HepG2 (cell line): ENCODE data around the gene UBE2J1. TPM values are rescaled to one million over a fixed set of nuclear protein-coding genes. Genes with fewer than 3 reads are reported as not detected.
"Not testable (repeated sequence)": the region's sequence is repeated elsewhere in the genome, so short reads cannot be mapped to it uniquely, and the experiment has no call there.

Experiments used
- ATAC-seq: fragments of 200-7000 bp; cut with Tn5 transposase; 3 replicates; pipeline ENCODE4 v1.9.1; 2020; ENCODE audit warnings: mild to moderate bottlenecking, moderate library complexity
- BruUV-seq: library from RNA; stranded (reverse); fragments of 400-500 nt; replicated peaks from 2 replicates; lab custom pipeline; 2021; lab: Mats Ljungman, UMichigan
- CTCF ChIA-PET: fragments of 300-600 bp; formaldehyde crosslinking; extraction: SDS; loops from one replicate; lab custom pipeline; 2021; ENCODE audit warnings: low total read pairs, inconsistent platforms, low intra/inter-chr PET ratio; lab: Yijun Ruan, JAX
- POLR2A ChIA-PET: fragments of 350-600 bp; sonication (Branson Sonifier 250); formaldehyde crosslinking; loops from one replicate; lab custom pipeline; 2020; ENCODE audit warnings: antibody characterized with exemption, inconsistent platforms; lab: Yijun Ruan, JAX
- DNase-seq: peaks from one replicate; pipeline ENCODE4 v3.0.0-alpha.2; 2015; ENCODE audit warnings: low spot score
- FAIRE-seq: peaks from 3 replicates; lab custom pipeline; 2011; peaks lifted over from hg19 to GRCh38; lab: Jason Lieb, UNC
- H2AFZ ChIP-seq: one replicate; pipeline ENCODE4 v1.6.1; 2011; ENCODE audit warnings: low read length, inconsistent platforms
- H3K27ac ChIP-seq: fragments of 300-600 bp; 3 replicates; pipeline ENCODE4 v1.8.0; 2011; ENCODE audit warnings: mixed run types, mild to moderate bottlenecking, mixed read lengths, low read length, inconsistent platforms; ENCODE audit not compliant: insufficient read depth; ENCODE audit errors: extremely low read length
- H3K27me3 ChIP-seq, 2 experiments: fragments of 200-600 bp in 1 of 2; 2 replicates in 1 of 2; 3 replicates in 1 of 2; pipeline versions ENCODE4 v1.6.0 to v1.8.0; 2011; ENCODE audit warnings: low read length in 2 of 2, mild to moderate bottlenecking in 2 of 2, moderate library complexity in 2 of 2, inconsistent platforms in 1 of 2; ENCODE audit not compliant: insufficient read depth in 2 of 2, control insufficient read depth in 1 of 2
- H3K36me3 ChIP-seq, 2 experiments: fragments of 200-600 bp in 1 of 2; replicated peaks in 1 of 2; 2 replicates in 1 of 2; 3 replicates in 1 of 2; pipeline versions ENCODE4 v1.5.1 to v1.8.0; 2011; ENCODE audit warnings: low read length in 2 of 2, inconsistent platforms in 1 of 2; ENCODE audit not compliant: insufficient read depth in 2 of 2, control insufficient read depth in 1 of 2
- H3K4me1 ChIP-seq: 2 replicates; pipeline ENCODE4 v1.5.1; 2012; ENCODE audit warnings: low read length, inconsistent platforms; ENCODE audit not compliant: insufficient read depth
- H3K4me2 ChIP-seq: 2 replicates; pipeline ENCODE4 v1.6.0; 2011; ENCODE audit warnings: low read depth, low read length, inconsistent platforms
- H3K4me3 ChIP-seq, 3 experiments: fragments of 200-600 bp in 1 of 3; sonication (generic), shearing (Covaris generic) in 1 of 3; replicated peaks in 1 of 3; 2 replicates each; pipeline ENCODE4 v1.5.1; 2011 to 2016; ENCODE audit warnings: low read length in 3 of 3, inconsistent platforms in 2 of 3, low read depth in 2 of 3, mild to moderate bottlenecking in 2 of 3, control low read depth in 1 of 3, mixed read lengths in 1 of 3; ENCODE audit not compliant: insufficient read depth in 1 of 3
- H3K79me2 ChIP-seq: one replicate; pipeline ENCODE4 v1.6.1; 2011; ENCODE audit warnings: low read length, inconsistent platforms; ENCODE audit not compliant: insufficient read depth
- H3K9ac ChIP-seq: 2 replicates; pipeline ENCODE4 v1.6.0; 2011; ENCODE audit warnings: mild to moderate bottlenecking, low read depth, low read length, inconsistent platforms; ENCODE audit not compliant: insufficient read depth
- H3K9me3 ChIP-seq: 2 replicates; pipeline ENCODE4 v1.5.1; 2012; ENCODE audit warnings: mild to moderate bottlenecking, low read length
- H4K20me1 ChIP-seq: 2 replicates; pipeline ENCODE4 v1.6.0; 2011; ENCODE audit warnings: inconsistent platforms, mild to moderate bottlenecking, low read length, moderate library complexity; ENCODE audit not compliant: insufficient read depth
- ELF1 ChIP-seq: sonication (generic); formaldehyde crosslinking; IDR thresholded peaks from 2 replicates; pipeline ENCODE4 v1.4.0; 2020; ENCODE audit warnings: missing genetic modification reagents
- HDAC6 ChIP-seq: fragments of 200-600 bp; sonication (generic); IDR thresholded peaks from 2 replicates; pipeline ENCODE4 v1.7.0; 2017; ENCODE audit warnings: mild to moderate bottlenecking, antibody characterized with exemption, low read length, low read depth
- HNRNPL ChIP-seq: fragments of 200-400 bp; formaldehyde crosslinking; IDR thresholded peaks from 2 replicates; pipeline ENCODE4 v1.6.1; 2017; ENCODE audit warnings: mild to moderate bottlenecking, low read depth, low read length
- MLXIP ChIP-seq: sonication (generic); formaldehyde crosslinking; IDR thresholded peaks from 2 replicates; pipeline ENCODE4 v1.9.0; 2021; ENCODE audit warnings: missing genetic modification reagents, borderline replicate concordance
- STAT5B ChIP-seq: sonication (generic); formaldehyde crosslinking; IDR thresholded peaks from 2 replicates; pipeline ENCODE4 v1.4.0; 2020; ENCODE audit warnings: missing genetic modification reagents
- ZIK1 ChIP-seq: sonication (generic); formaldehyde crosslinking; IDR thresholded peaks from 2 replicates; pipeline ENCODE4 v1.5.0; 2020; ENCODE audit warnings: mild to moderate bottlenecking, low read depth, missing genetic modification reagents, borderline replicate concordance
- ZNF232 ChIP-seq: sonication (generic); formaldehyde crosslinking; IDR thresholded peaks from 2 replicates; pipeline ENCODE4 v1.4.0; 2020; ENCODE audit warnings: missing genetic modification reagents, borderline replicate concordance
- ZNF543 ChIP-seq: sonication (generic); formaldehyde crosslinking; IDR thresholded peaks from 2 replicates; pipeline ENCODE4 v1.4.0; 2020; ENCODE audit warnings: mild to moderate bottlenecking, missing genetic modification reagents
- ZNF589 ChIP-seq: sonication (generic); formaldehyde crosslinking; conservative IDR thresholded peaks from 2 replicates; pipeline ENCODE4 v1.8.0; 2022; ENCODE audit warnings: mild to moderate bottlenecking, moderate library complexity, missing genetic modification reagents
- WGBS: methylation state at CpG from one replicate; pipeline ENCODE4 v1.1.6; 2017; ENCODE audit warnings: low lambda C conversion rate; 5-methylcytosine and 5-hydroxymethylcytosine counted together
- in situ Hi-C: cut with HindIII; loops from 2 replicates; pipeline ENCODE4 v1.10.0; 2017; ENCODE audit warnings: low pct_unique_long_range_greater_than_20kb; ENCODE audit not compliant: extremely low pct_ligation_motif_present
- intact Hi-C: fragments of 100-400 bp; cut with micrococcal nuclease; formaldehyde crosslinking; loops from one replicate; pipeline ENCODE4 v1.10.0; 2022; ENCODE audit not compliant: unreplicated experiment
- polyA plus RNA-seq, 8 experiments: library from polyadenylated mRNA; depleted of rRNA in 3 of 8; stranded (reverse) in 7 of 8; unstranded in 1 of 8; fragments of >200 nt; fragmentation: Illumina TruSeq in 4 of 8; extraction: Trizol in 4 of 8; gene quantifications; 2 replicates each; pipeline versions ENCODE4 v1.2.1 to v1.2.3, GENCODE V29; 2011 to 2016; ENCODE audit warnings: low read depth in 4 of 8, missing spikeins in 1 of 8, mixed read lengths in 1 of 8; ENCODE audit not compliant: insufficient read depth in 1 of 8
- total RNA-seq, 5 experiments: library from RNA; depleted of rRNA; stranded (reverse); fragments of >200 nt; fragmentation: Illumina TruSeq; extraction: Trizol; gene quantifications; 2 replicates each; pipeline ENCODE4 v1.2.3, GENCODE V29; 2016; ENCODE audit warnings: low read depth in 1 of 5

UBE2J1 gene
- total and polyA plus RNA-seq, 2 of the 13 experiments (the other 11 are each of a cell fraction or from before 2014, with no cell fraction given): 19.3 to 24.6 TPM

GRCh38 chr6:89295981-89296380, 56.5 kb downstream of the UBE2J1 start:
- WGBS: no CpG with 5 or more reads among the region's 2 CpGs
- Histone ChIP-seq H3K9me3 (no peaks in the 10 kb centered on the region), H3K9ac (no peak overlapping the region), H3K4me2 (no peak overlapping the region), H3K4me1 (peaks cover 17% of the 10 kb centered on the region), H2AFZ (no peak overlapping the region)
- in situ Hi-C loops (no loop called here), intact Hi-C loops (no loop called here)
- no peak for FAIRE-seq
- POLR2A ChIA-PET: no interaction called here
- TF ChIP-seq ZNF589 (CRISPR knock-in tag) (no peak), STAT5B (no peak), ELF1 (no peak), ZNF232 (no peak), MLXIP (no peak), HNRNPL (no peak), ZNF543 (no peak), HDAC6 (no peak), ZIK1 (CRISPR knock-in tag) (no peak)
- TF ChIP-seq, all 625 proteins: peak for 0
- DNase-seq (no peak), ATAC-seq (no peak)
- no peaks in the 10 kb centered on the region for H4K20me1 ChIP-seq
- CTCF ChIA-PET: no interaction called here
- H3K79me2 ChIP-seq: no peaks in the 10 kb centered on the region
- H3K4me3 ChIP-seq: no peak overlapping the region
- no peaks in the 10 kb centered on the region for H3K36me3 ChIP-seq
- BruUV-seq: no TSS peak
- H3K27ac ChIP-seq: no peak overlapping the region
- 0 out of 5 replicates have a peak, but pooled peaks cover 0 to 3% of the 10 kb centered on the region in 2 experiments for H3K27me3 ChIP-seq

DNA sequence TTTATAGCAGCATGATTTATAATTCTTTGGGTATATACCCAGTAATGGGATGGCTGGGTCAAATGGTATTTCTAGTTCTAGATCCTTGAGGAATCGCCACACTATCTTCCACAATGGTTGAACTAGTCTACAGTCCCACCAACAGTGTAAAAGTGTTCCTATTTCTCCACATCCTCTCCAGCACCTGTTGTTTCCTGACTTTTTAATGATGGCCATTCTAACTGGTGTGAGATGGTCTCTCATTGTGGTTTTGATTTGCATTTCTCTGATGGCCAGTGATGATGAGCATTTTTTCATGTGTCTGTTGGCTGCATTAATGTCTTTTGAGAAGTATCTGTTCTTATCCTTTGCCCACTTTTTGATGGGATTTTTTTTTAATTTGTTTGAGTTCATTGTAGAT, 57.4 kb downstream of the UBE2J1 start:
- H3K4me3 ChIP-seq, H3K4me2 ChIP-seq, BruUV-seq, intact Hi-C loops, CTCF ChIA-PET, H3K27ac ChIP-seq, ATAC-seq, DNase-seq, H3K9me3 ChIP-seq, FAIRE-seq, H2AFZ ChIP-seq, in situ Hi-C loops, H3K27me3 ChIP-seq, H3K79me2 ChIP-seq, H3K9ac ChIP-seq, POLR2A ChIA-PET, H3K36me3 ChIP-seq, H4K20me1 ChIP-seq: not testable (repeated sequence)
- WGBS: 8% methylated on average over 1 of the region's 1 CpG
- peaks cover 17% of the 10 kb centered on the region for H3K4me1 ChIP-seq
